A549 (cell line): Measurements from ENCODE around the gene CLSTN1. TPM values are rescaled to one million over a fixed set of nuclear protein-coding genes. Genes with fewer than 3 reads are reported as not detected.

ENCODE experiments used
- ATAC-seq, 2 experiments: fragments of 200-7000 bp in 1 of 2; fragments of >200 bp in 1 of 2; cut with Nextera tagmentation in 1 of 2; cut with Tn5 transposase in 1 of 2; 3 replicates each; pipeline versions ENCODE4 v1.8.0 to v1.9.1; 2018 to 2020; ENCODE audit warnings: mild to moderate bottlenecking in 1 of 2, moderate library complexity in 1 of 2
- CTCF ChIA-PET: fragments of 300-600 bp; sonication (Branson Sonifier 250); formaldehyde crosslinking; extraction: SDS; loops from one replicate; lab custom pipeline; 2021; ENCODE audit warnings: antibody characterized with exemption, inconsistent platforms; lab: Yijun Ruan, JAX
- POLR2A ChIA-PET: fragments of 350-600 bp; formaldehyde crosslinking; extraction: SDS; loops from one replicate; lab custom pipeline; 2021; ENCODE audit warnings: antibody characterized with exemption, inconsistent platforms; lab: Yijun Ruan, JAX
- DNase-seq, 2 experiments: peaks; one replicate each; pipeline versions ENCODE4 v3.0.0 to v3.0.0-alpha.2; 2011 to 2016; ENCODE audit warnings: low read depth in 1 of 2, low spot score in 1 of 2
- FAIRE-seq: peaks from 2 replicates; lab custom pipeline; 2011; peaks lifted over from hg19 to GRCh38; lab: Jason Lieb, UNC
- H3K27ac ChIP-seq, 2 experiments: fragments of >200 bp; sonication (Bioruptor Twin); formaldehyde crosslinking; 3 replicates each; pipeline ENCODE4 v1.5.1; 2016 to 2017
- H3K4me1 ChIP-seq: fragments of >200 bp; sonication (Bioruptor Twin); formaldehyde crosslinking; 3 replicates; pipeline ENCODE4 v1.6.1; 2016
- H3K4me2 ChIP-seq: fragments of >200 bp; sonication (Bioruptor Twin); formaldehyde crosslinking; 3 replicates; pipeline ENCODE4 v1.6.1; 2016
- H3K4me3 ChIP-seq: fragments of >200 bp; sonication (Bioruptor Twin); formaldehyde crosslinking; 3 replicates; pipeline ENCODE4 v1.5.1; 2016
- H3K9me3 ChIP-seq: fragments of >200 bp; sonication (Bioruptor Twin); formaldehyde crosslinking; 3 replicates; pipeline ENCODE4 v1.6.1; 2016
- ATOH8 ChIP-seq: fragments of 250-450 bp; sonication (Bioruptor Pico); IDR thresholded peaks from 2 replicates; pipeline ENCODE4 v1.5.0; 2020; ENCODE audit warnings: low read depth, mild to moderate bottlenecking, moderate library complexity
- BCL3 ChIP-seq: fragments of >200 bp; sonication (Bioruptor Twin); formaldehyde crosslinking; IDR thresholded peaks from 3 replicates; pipeline ENCODE4 v1.6.1; 2016
- CBX2 ChIP-seq: fragments of 200-600 bp; sonication (generic); IDR thresholded peaks from 2 replicates; pipeline ENCODE4 v1.6.1; 2016; ENCODE audit warnings: low read depth, mild to moderate bottlenecking, borderline replicate concordance
- CBX8 ChIP-seq: fragments of 200-600 bp; sonication (generic); IDR thresholded peaks from 2 replicates; pipeline ENCODE4 v1.6.1; 2016
- CHD2 ChIP-seq: fragments of 150-350 bp; IDR thresholded peaks from 2 replicates; pipeline ENCODE4 v1.6.1; 2014; ENCODE audit warnings: low read length; ENCODE audit not compliant: partially characterized antibody
- E2F6 ChIP-seq: IDR thresholded peaks from 2 replicates; pipeline ENCODE4 v1.6.1; 2012; ENCODE audit warnings: low read depth, borderline replicate concordance
- FOXS1 ChIP-seq: fragments of 250-450 bp; sonication (Bioruptor Pico); IDR thresholded peaks from 2 replicates; pipeline ENCODE4 v1.5.0; 2020; ENCODE audit warnings: mild to moderate bottlenecking, moderate library complexity
- HDAC2 ChIP-seq: fragments of 200-600 bp; sonication (generic); IDR thresholded peaks from 2 replicates; pipeline ENCODE4 v1.6.1; 2016
- HOXB5 ChIP-seq: fragments of 250-450 bp; sonication (Bioruptor Pico); IDR thresholded peaks from 2 replicates; pipeline ENCODE4 v1.5.0; 2020; ENCODE audit warnings: mild to moderate bottlenecking, moderate library complexity
- JUN ChIP-seq, 2 experiments: fragments of >200 bp; sonication (Bioruptor Twin); formaldehyde crosslinking; IDR thresholded peaks; 2 replicates in 1 of 2; 3 replicates in 1 of 2; pipeline ENCODE4 v1.6.1; 2016 to 2017
- PHF8 ChIP-seq: fragments of 200-600 bp; sonication (generic); IDR thresholded peaks from 2 replicates; pipeline ENCODE4 v1.6.1; 2016; ENCODE audit warnings: low read depth, mild to moderate bottlenecking, antibody characterized with exemption, moderate library complexity, borderline replicate concordance
- POLR2A ChIP-seq: IDR thresholded peaks from 2 replicates; pipeline ENCODE4 v1.6.1; 2012; ENCODE audit warnings: mild to moderate bottlenecking, low read length
- RAD21 ChIP-seq, 2 experiments: fragments of >200 bp in 1 of 2; sonication (Bioruptor Twin) in 1 of 2; formaldehyde crosslinking in 1 of 2; IDR thresholded peaks in 1 of 2; conservative IDR thresholded peaks in 1 of 2; 2 replicates in 1 of 2; 3 replicates in 1 of 2; pipeline ENCODE4 v1.6.1; 2012 to 2018; ENCODE audit warnings: inconsistent platforms in 1 of 2
- RARB ChIP-seq: fragments of 250-450 bp; sonication (Bioruptor Pico); IDR thresholded peaks from 2 replicates; pipeline ENCODE4 v1.8.0; 2021; ENCODE audit warnings: mild to moderate bottlenecking, moderate library complexity
- RFX5 ChIP-seq: fragments of 450-650 bp; IDR thresholded peaks from 2 replicates; pipeline ENCODE4 v1.7.1; 2014; ENCODE audit warnings: antibody characterized with exemption, mild to moderate bottlenecking, moderate library complexity
- ZC3H11A ChIP-seq: fragments of 450-650 bp; IDR thresholded peaks from 2 replicates; pipeline ENCODE4 v1.6.1; 2014; ENCODE audit warnings: antibody characterized with exemption, mild to moderate bottlenecking
- ZFP36 ChIP-seq: fragments of 450-650 bp; IDR thresholded peaks from 2 replicates; pipeline ENCODE4 v1.6.1; 2014; ENCODE audit warnings: borderline replicate concordance; ENCODE audit not compliant: partially characterized antibody
- WGBS: methylation state at CpG from one replicate; pipeline ENCODE4 v1.1.6; 2017; ENCODE audit errors: missing lambda C conversion rate; 5-methylcytosine and 5-hydroxymethylcytosine counted together
- polyA plus RNA-seq, 4 experiments: library from polyadenylated mRNA; depleted of rRNA in 3 of 4; stranded (reverse); fragments of >200 nt; fragmentation: RNase III in 1 of 4; extraction: RNeasy Plus Mini Kit Qiagen cat#74134 plus additional on column Dnase treatment in 1 of 4; gene quantifications; 2 replicates in 3 of 4; 3 replicates in 1 of 4; pipeline ENCODE4 v1.2.3, GENCODE V29; 2011 to 2017
- TF ChIP-seq, protein P1 (sequence below): fragments of 200-600 bp; sonication (generic); IDR thresholded peaks from 2 replicates; pipeline ENCODE4 v1.6.1; 2016; ENCODE audit warnings: antibody characterized with exemption, mild to moderate bottlenecking, moderate library complexity
- TF ChIP-seq, protein P2 (sequence below): fragments of >200 bp; sonication (Bioruptor Twin); formaldehyde crosslinking; IDR thresholded peaks from 3 replicates; pipeline ENCODE4 v1.5.1; 2016

The CLSTN1 gene
- polyA plus RNA-seq, 2 of the 4 experiments (the other 2 are of a cell fraction) = 27.3 to 56.1 TPM

DNA sequence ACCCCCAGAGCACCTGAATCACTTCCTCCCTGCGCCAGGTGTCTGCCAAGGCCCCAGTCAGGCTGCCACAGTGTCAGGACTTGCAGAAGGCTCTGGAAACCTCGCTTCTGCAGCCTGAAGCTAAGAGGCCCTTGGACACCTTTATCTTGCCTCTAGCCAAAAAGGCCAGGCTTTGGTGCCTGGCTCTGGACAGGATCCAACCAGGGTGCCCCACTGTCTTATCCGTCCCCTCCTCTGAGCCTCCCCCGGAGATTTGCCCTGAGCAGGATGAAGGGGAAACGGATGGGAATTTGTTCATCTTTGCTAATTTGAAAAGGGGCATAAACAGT, 12.8 kb upstream of the CLSTN1 start:
- ChIA-PET CTCF (interaction anchor here (1.2 kb wide), 1 partner anchor 30 kb away, joined by 4 read pairs; no protein-coding TSS in a partner anchor), POLR2A (no interaction called here)
- 94% methylated on average over 3 of the region's 5 CpGs for WGBS
- Histone ChIP-seq H3K4me3 (no peak overlapping the region), H3K4me1 (no peaks in the 10 kb centered on the region), H3K27ac (no peak overlapping the region), H3K4me2 (no peak overlapping the region), H3K9me3 (no peaks in the 10 kb centered on the region)
- DNase-seq (no peak), ATAC-seq (no peak; a peak in 2 of 6 replicates), FAIRE-seq (no peak)
- TF ChIP-seq PHF8 = no peak
- no peak for TF ChIP-seq RARB (CRISPR knock-in tag)
- no peak for TF ChIP-seq ATOH8
- no peak for TF ChIP-seq ZFP36
- TF ChIP-seq, protein P1, sequence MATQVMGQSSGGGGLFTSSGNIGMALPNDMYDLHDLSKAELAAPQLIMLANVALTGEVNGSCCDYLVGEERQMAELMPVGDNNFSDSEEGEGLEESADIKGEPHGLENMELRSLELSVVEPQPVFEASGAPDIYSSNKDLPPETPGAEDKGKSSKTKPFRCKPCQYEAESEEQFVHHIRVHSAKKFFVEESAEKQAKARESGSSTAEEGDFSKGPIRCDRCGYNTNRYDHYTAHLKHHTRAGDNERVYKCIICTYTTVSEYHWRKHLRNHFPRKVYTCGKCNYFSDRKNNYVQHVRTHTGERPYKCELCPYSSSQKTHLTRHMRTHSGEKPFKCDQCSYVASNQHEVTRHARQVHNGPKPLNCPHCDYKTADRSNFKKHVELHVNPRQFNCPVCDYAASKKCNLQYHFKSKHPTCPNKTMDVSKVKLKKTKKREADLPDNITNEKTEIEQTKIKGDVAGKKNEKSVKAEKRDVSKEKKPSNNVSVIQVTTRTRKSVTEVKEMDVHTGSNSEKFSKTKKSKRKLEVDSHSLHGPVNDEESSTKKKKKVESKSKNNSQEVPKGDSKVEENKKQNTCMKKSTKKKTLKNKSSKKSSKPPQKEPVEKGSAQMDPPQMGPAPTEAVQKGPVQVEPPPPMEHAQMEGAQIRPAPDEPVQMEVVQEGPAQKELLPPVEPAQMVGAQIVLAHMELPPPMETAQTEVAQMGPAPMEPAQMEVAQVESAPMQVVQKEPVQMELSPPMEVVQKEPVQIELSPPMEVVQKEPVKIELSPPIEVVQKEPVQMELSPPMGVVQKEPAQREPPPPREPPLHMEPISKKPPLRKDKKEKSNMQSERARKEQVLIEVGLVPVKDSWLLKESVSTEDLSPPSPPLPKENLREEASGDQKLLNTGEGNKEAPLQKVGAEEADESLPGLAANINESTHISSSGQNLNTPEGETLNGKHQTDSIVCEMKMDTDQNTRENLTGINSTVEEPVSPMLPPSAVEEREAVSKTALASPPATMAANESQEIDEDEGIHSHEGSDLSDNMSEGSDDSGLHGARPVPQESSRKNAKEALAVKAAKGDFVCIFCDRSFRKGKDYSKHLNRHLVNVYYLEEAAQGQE = no peak
- TF ChIP-seq FOXS1 (CRISPR knock-in tag) = no peak
- TF ChIP-seq RFX5 = no peak
- TF ChIP-seq, protein P2, sequence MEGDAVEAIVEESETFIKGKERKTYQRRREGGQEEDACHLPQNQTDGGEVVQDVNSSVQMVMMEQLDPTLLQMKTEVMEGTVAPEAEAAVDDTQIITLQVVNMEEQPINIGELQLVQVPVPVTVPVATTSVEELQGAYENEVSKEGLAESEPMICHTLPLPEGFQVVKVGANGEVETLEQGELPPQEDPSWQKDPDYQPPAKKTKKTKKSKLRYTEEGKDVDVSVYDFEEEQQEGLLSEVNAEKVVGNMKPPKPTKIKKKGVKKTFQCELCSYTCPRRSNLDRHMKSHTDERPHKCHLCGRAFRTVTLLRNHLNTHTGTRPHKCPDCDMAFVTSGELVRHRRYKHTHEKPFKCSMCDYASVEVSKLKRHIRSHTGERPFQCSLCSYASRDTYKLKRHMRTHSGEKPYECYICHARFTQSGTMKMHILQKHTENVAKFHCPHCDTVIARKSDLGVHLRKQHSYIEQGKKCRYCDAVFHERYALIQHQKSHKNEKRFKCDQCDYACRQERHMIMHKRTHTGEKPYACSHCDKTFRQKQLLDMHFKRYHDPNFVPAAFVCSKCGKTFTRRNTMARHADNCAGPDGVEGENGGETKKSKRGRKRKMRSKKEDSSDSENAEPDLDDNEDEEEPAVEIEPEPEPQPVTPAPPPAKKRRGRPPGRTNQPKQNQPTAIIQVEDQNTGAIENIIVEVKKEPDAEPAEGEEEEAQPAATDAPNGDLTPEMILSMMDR = no peak
- no peak for TF ChIP-seq CBX8
- TF ChIP-seq HOXB5 (CRISPR knock-in tag) = no peak

GRCh38 chr1:9835758-9836631, 12.2 kb upstream of the CLSTN1 start:
- ChIA-PET POLR2A (no interaction called here), CTCF (interaction anchor here (1.2 kb wide), 1 partner anchor 30 kb away, joined by 4 read pairs; no protein-coding TSS in a partner anchor)
- Histone ChIP-seq H3K27ac (no peak overlapping the region), H3K9me3 (no peaks in the 10 kb centered on the region), H3K4me2 (no peak overlapping the region), H3K4me1 (no peaks in the 10 kb centered on the region), H3K4me3 (no peak overlapping the region)
- peak; percentile 13 to 46; a peak in 3 of 6 replicates for ATAC-seq
- DNase-seq = no peak
- FAIRE-seq = no peak
- WGBS = 79% methylated on average over 9 of the region's 15 CpGs
- TF ChIP-seq CBX2 (no peak), CHD2 (no peak), JUN (IDR thresholded peaks at IDR 0.05) (no peak), RAD21 (conservative IDR thresholded peaks at IDR 0.05 in 1 of 2, IDR thresholded peaks at IDR 0.05 in 1 of 2) (no peak), ZC3H11A (no peak), HDAC2 (no peak), E2F6 (no peak), BCL3 (no peak), POLR2A (no peak)
